Keratinocyte (primary cell): ENCODE results near the gene MYO16.

ENCODE experiments used
- EZH2 ChIP-seq: IDR thresholded peaks from one replicate; pipeline ENCODE4 v1.6.1; 2012; ENCODE audit warnings: inconsistent platforms, mild to moderate bottlenecking, low read length, moderate library complexity
- TF ChIP-seq, protein P1 (sequence below), 3 experiments: IDR thresholded peaks in 1 of 3; conservative IDR thresholded peaks in 1 of 3; optimal IDR thresholded peaks in 1 of 3; 2 replicates in 2 of 3; 3 replicates in 1 of 3; pipeline versions ENCODE3 to v1.5.1; 2011; ENCODE audit warnings: low read length in 3 of 3, mild to moderate bottlenecking in 3 of 3, moderate library complexity in 2 of 3, control low read depth in 1 of 3, inconsistent platforms in 1 of 3; ENCODE audit not compliant: insufficient read depth in 2 of 3; ENCODE audit errors: extremely low read depth in 1 of 3

DNA sequence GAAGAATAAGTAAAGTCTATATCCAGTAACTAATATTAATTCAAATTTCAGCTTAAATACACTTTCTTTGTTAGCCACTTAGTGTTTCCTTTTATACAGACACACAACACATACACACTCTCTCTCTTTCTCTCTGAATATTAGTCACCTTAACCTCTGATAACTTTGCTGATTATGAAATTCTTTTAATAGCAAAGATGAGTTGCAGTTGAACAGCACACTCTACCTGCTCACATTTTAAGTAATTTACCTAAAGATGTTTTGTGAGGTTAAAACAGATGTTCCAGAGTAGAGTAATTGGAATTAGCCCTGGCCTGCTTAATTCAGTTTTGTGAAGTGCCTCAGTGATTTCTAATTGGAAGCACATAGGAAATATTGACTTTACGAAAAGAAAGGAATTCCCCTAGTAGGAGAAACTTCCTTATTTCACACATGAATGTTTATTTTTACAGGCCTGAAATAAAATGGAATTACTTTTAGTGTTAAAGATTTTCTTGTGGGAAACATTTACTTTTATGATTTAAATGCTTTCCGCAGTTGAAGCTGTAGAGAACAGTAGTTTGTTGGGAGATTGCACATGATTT is 184.3 kb downstream of the MYO16 start:
- TF ChIP-seq, protein P1, sequence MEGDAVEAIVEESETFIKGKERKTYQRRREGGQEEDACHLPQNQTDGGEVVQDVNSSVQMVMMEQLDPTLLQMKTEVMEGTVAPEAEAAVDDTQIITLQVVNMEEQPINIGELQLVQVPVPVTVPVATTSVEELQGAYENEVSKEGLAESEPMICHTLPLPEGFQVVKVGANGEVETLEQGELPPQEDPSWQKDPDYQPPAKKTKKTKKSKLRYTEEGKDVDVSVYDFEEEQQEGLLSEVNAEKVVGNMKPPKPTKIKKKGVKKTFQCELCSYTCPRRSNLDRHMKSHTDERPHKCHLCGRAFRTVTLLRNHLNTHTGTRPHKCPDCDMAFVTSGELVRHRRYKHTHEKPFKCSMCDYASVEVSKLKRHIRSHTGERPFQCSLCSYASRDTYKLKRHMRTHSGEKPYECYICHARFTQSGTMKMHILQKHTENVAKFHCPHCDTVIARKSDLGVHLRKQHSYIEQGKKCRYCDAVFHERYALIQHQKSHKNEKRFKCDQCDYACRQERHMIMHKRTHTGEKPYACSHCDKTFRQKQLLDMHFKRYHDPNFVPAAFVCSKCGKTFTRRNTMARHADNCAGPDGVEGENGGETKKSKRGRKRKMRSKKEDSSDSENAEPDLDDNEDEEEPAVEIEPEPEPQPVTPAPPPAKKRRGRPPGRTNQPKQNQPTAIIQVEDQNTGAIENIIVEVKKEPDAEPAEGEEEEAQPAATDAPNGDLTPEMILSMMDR (optimal IDR thresholded peaks at IDR 0.05 in 1 of 3, IDR thresholded peaks at IDR 0.05 in 1 of 3, conservative IDR thresholded peaks at IDR 0.05 in 1 of 3; ENCODE audit: extremely low read depth in 1 of 3, insufficient read depth in 2 of 3, low read length in 3 of 3), result no peak
- no peak for TF ChIP-seq EZH2
